HUES48 (cell line): ENCODE data around the gene OR4A47.
"Not testable (repeated sequence)": the region's sequence is repeated elsewhere in the genome, so short reads cannot be mapped to it uniquely, and the experiment has no call there.

Experiments
- H3K27ac ChIP-seq: one replicate; pipeline ENCODE4 v1.7.0; 2013; ENCODE audit warnings: low read depth, low read length, inconsistent platforms
- H3K27me3 ChIP-seq: 2 replicates; pipeline ENCODE4 v1.6.1; 2013; ENCODE audit warnings: mild to moderate bottlenecking, low read length; ENCODE audit not compliant: control insufficient read depth, insufficient read depth
- H3K36me3 ChIP-seq: 2 replicates; pipeline ENCODE4 v1.6.1; 2013; ENCODE audit warnings: low read length; ENCODE audit not compliant: control insufficient read depth, insufficient read depth
- H3K4me1 ChIP-seq: 2 replicates; pipeline ENCODE4 v1.6.1; 2013; ENCODE audit warnings: mild to moderate bottlenecking, low read length; ENCODE audit not compliant: control insufficient read depth, insufficient read depth
- H3K4me3 ChIP-seq: 2 replicates; pipeline ENCODE4 v1.5.1; 2013; ENCODE audit warnings: mild to moderate bottlenecking, low read depth, low read length
- H3K9ac ChIP-seq: 2 replicates; pipeline ENCODE4 v1.6.1; 2013; ENCODE audit warnings: mild to moderate bottlenecking, low read depth, low read length, moderate library complexity
- H3K9me3 ChIP-seq: 2 replicates; pipeline ENCODE4 v1.6.1; 2013; ENCODE audit warnings: low read length; ENCODE audit not compliant: control insufficient read depth, insufficient read depth

Gene OR4A47, protein sequence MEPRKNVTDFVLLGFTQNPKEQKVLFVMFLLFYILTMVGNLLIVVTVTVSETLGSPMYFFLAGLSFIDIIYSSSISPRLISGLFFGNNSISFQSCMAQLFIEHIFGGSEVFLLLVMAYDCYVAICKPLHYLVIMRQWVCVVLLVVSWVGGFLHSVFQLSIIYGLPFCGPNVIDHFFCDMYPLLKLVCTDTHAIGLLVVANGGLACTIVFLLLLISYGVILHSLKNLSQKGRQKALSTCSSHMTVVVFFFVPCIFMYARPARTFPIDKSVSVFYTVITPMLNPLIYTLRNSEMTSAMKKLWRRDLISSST

DNA sequence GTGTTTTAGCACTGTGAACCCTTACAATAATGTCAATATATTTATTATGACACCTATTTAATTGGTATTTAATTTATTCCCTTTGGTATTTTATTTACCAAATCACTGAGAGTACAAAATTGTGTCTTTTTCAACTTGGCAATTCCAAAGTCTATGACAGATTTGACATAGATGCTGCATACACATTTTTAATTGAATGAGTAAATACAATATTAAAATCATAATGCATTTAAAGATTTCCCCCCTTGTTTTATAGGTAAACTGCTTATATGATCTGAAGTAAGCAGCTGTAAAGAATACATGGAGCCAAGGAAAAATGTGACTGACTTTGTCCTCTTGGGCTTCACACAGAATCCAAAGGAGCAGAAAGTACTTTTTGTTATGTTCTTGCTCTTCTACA, at the start of gene OR4A47:
Gene OR4A47 (plus strand): TSS at position 301 of the 400 bp plus-strand sequence. CDS start 0 bp downstream, at position 301.
- H3K27ac ChIP-seq, H3K4me3 ChIP-seq, H3K36me3 ChIP-seq, H3K9ac ChIP-seq, H3K27me3 ChIP-seq, H3K4me1 ChIP-seq: not testable (repeated sequence)
- H3K9me3 ChIP-seq = peaks cover 66% of the 10 kb centered on the region

DNA sequence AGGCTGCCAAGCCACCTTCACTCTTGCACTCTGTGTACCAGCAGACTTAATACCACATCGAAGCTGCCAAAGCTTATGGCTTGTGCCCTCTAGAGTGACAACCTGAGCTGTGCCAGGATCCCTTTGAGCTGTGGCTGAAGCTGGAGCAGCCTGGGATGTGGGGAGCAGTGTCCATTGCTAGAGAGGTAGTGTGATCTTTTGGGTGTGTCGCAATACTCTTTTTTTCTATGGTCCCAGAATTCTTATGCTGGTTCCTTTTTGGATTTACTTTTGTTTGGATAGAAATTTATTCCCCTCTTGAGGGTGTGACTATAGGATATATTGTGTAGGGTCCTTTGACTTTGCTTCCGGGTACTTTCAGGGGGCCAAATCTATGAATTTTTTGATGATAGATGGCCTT, 32.7 kb upstream of the OR4A47 start:
- not testable (repeated sequence) for H3K9ac ChIP-seq, H3K36me3 ChIP-seq, H3K27ac ChIP-seq, H3K4me3 ChIP-seq, H3K4me1 ChIP-seq, H3K27me3 ChIP-seq
- H3K9me3 ChIP-seq = peaks cover 57% of the 10 kb centered on the region

DNA sequence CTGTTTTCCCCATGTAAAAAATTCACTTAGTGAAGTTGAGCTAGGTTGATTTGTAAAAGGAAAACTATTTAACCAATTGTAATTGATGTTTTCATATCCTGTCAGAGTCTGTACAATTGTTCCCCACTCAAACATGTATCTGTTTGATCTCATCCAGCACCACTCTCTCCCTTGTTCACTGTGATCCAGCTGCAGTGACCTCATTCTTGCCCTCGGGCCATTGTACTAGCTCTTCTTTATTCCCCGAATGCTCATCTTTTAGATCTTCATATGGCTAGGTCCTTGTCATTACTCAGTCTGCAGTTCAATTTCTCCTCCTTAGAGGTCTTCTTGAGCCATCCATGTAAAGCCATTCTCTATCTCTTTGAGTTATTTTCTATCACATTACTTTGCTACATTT, 14.6 kb upstream of the OR4A47 start:
- H3K36me3 ChIP-seq, H3K27me3 ChIP-seq, H3K4me1 ChIP-seq, H3K4me3 ChIP-seq, H3K27ac ChIP-seq, H3K9ac ChIP-seq: not testable (repeated sequence)
- H3K9me3 ChIP-seq = peaks cover 40% of the 10 kb centered on the region

DNA sequence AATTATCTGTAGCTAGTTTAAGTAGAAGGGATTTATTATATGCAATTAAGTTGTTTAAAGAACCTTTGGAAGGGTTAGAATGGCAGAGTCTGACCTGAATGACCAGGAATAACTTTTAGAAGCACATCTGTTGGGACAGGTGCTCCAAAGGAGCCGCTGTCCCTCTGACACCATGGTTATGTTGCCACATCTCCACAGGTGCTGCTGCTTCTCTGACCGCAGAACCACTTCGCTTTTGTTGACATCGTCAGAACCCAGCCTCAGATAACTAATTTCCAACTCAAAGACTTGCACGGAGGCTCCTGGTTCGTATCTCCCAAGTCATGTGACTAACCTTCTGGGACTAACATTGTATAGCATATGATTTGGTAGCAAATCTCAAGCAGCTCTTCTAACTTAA, 13.9 kb upstream of the OR4A47 start:
- H3K9me3 ChIP-seq = peaks cover 45% of the 10 kb centered on the region
- not testable (repeated sequence) for H3K36me3 ChIP-seq, H3K27ac ChIP-seq, H3K4me1 ChIP-seq, H3K4me3 ChIP-seq, H3K9ac ChIP-seq, H3K27me3 ChIP-seq

DNA sequence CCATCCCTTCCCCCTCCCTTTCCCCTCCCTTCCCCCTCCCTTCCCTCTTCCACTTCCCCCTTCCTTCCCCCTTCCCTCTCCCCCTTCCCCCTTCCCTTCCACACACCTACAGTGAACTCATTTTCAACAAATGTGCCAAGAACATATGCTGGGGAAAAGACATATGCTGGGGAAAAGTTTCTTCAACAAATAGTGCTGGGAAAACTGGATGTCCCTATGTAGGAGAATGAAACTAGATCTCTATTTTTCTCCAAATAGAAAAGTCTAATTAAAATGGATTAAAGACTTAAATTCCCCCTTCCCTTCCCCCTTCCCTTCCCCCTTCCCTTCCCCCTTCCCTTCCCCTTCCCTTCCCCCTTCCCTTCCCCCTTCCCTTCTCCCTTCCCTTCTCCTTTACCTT, 17.6 kb downstream of the OR4A47 start:
- not testable (repeated sequence) for H3K4me3 ChIP-seq, H3K4me1 ChIP-seq, H3K9ac ChIP-seq, H3K27me3 ChIP-seq, H3K27ac ChIP-seq, H3K36me3 ChIP-seq
- H3K9me3 ChIP-seq = peaks cover 45% of the 10 kb centered on the region

DNA sequence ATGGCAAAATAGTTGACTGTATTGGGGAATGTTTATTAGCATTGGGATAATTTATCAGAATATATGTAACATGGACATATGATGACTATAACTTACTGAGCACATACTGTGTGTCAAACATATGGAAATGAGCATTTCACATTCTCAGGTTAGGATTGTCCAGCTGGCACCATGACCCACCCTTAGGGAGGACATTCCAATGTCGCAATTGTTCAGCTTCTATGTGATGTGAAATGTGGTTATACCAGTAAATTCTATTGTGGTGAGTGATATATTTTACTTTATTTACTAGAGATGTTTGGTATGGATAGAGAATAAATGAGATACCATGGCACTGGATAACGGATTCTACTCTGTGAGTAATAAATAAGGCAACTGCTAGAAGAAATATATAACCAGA, 50.4 kb downstream of the OR4A47 start:
- Histone ChIP-seq H3K4me3 (no peak overlapping the region), H3K27me3 (no peaks in the 10 kb centered on the region)

More for the DNA sequence above, 50.4 kb downstream of the OR4A47 start:
- Histone ChIP-seq H3K9me3 (peaks cover 72% of the 10 kb centered on the region), H3K9ac (no peak overlapping the region), H3K36me3 (no peaks in the 10 kb centered on the region), H3K4me1 (no peaks in the 10 kb centered on the region), H3K27ac (no peak overlapping the region)
